ENCODE measurements around the gene ANG.
"Not testable (repeated sequence)": the region's sequence is repeated elsewhere in the genome, so short reads cannot be mapped to it uniquely, and the experiment has no call there.

Gene ANG

DNA sequence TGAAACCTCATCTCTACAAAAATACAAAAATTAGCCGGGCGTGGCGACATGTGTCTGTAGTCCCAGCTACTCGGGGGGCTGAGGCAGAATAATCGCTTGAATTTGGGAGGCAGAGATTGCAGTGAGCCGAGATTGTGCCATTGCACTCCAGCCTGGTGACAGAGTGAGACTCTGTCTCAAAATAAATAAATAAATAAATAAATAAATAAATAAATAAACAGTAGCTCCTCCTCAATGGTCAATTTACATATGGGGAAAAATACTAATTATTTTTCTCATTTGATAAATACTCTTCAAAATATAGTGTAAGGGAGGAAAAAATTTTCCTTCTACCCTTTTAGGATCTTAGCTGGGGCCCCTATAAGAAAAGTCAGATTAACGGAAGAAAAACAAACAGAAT is 49.7 kb downstream of the ANG start:
- not testable (repeated sequence) for DNase-seq (ENCODE audit: low spot score in 2 of 2); H3K4me3 Mint-ChIP-seq

DNA sequence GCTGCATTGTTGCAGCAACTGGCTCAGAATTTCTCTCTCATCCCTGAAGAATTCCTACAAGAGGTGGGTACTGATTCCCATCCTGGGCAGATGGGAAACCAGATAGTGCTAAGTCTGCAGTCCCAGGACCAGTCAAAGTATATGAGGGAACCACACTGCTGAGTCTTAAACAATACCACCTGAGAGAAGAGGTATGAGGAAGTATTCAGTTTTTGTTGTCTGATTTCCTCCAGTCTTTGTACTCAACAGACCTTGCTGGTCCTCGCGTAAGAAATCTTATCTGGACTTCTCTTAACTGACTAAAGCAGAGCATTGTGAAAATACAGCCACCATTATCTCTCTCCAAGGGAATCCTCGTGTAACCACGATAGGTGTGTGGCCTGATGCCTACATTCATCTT is 53.6 kb downstream of the ANG start:
- no peak for ATAC-seq
- H3K27ac Mint-ChIP-seq, result no peak overlapping the region
- DNase-seq (ENCODE audit: low spot score in 2 of 2), result no peak
- no peak overlapping the region for H3K4me3 Mint-ChIP-seq
- H3K36me3 Mint-ChIP-seq, result no peaks in the 10 kb centered on the region
- H3K4me1 Mint-ChIP-seq, result no peaks in the 10 kb centered on the region
- no peaks in the 10 kb centered on the region for H3K9me3 Mint-ChIP-seq

More for the DNA sequence above, 49.7 kb downstream of the ANG start:
- not testable (repeated sequence) for H3K27ac Mint-ChIP-seq, ATAC-seq, H3K9me3 Mint-ChIP-seq, H3K36me3 Mint-ChIP-seq, H3K4me1 Mint-ChIP-seq

DNA sequence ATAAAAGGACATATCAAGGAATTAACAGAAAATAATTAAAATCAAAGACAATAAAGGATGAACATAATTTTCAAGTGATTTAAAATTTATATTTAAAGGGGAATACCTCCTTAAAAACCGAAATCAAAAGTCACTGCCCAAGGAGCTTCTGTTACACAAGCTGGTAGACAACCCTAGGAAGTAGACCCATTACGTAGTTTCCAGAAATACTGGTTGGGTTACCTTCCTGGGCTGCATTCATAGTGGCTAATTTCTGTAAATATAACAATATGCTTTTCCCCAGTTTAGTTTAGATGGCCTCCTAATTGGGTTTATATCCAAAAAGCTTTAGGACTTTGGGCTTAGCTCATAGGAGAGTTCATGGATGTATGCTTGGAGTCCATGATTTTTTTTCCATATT is 55.0 kb downstream of the ANG start:
- Mint-ChIP-seq H3K27ac (no peak overlapping the region), H3K4me1 (no peaks in the 10 kb centered on the region), H3K36me3 (no peaks in the 10 kb centered on the region), H3K4me3 (no peak overlapping the region), H3K9me3 (no peaks in the 10 kb centered on the region)
- DNase-seq (ENCODE audit: low spot score in 2 of 2) (no peak), ATAC-seq (no peak)
